ENCODE data around the gene CBLC. TPM values are rescaled to one million over a fixed set of nuclear protein-coding genes. Genes with fewer than 3 reads are reported as not detected.

The CBLC gene
- total RNA-seq, 6 donors from 2014 or later = 2.9 to 10.5 (median 4.5) TPM

DNA sequence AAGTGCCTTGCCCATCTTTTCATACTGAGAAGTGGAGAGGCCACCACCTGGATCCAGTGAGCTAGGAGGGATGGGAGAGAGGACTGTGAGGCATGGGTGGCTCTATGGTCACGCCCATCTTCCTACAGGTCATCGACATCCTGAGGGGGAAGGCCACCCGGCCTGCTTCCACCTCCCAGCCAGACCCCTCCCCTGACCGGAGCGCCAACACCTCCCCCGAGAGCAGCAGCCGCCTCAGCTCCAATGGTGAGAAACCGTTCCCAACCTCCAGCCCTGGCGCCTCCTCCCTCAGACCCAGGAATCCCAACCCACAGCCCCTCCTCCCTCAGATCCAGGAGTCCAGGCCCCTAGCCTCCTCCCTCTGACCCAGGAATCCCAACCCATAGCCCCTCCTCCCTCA lies 19.1 kb upstream of the CBLC start:
- no peak for TF ChIP-seq POLR2AphosphoS5 (IDR thresholded peaks at IDR 0.05)
- no peak for TF ChIP-seq EP300 (IDR thresholded peaks at IDR 0.05)
- TF ChIP-seq POLR2A (IDR thresholded peaks at IDR 0.05) = no peak
- TF ChIP-seq, protein P1, sequence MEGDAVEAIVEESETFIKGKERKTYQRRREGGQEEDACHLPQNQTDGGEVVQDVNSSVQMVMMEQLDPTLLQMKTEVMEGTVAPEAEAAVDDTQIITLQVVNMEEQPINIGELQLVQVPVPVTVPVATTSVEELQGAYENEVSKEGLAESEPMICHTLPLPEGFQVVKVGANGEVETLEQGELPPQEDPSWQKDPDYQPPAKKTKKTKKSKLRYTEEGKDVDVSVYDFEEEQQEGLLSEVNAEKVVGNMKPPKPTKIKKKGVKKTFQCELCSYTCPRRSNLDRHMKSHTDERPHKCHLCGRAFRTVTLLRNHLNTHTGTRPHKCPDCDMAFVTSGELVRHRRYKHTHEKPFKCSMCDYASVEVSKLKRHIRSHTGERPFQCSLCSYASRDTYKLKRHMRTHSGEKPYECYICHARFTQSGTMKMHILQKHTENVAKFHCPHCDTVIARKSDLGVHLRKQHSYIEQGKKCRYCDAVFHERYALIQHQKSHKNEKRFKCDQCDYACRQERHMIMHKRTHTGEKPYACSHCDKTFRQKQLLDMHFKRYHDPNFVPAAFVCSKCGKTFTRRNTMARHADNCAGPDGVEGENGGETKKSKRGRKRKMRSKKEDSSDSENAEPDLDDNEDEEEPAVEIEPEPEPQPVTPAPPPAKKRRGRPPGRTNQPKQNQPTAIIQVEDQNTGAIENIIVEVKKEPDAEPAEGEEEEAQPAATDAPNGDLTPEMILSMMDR (IDR thresholded peaks at IDR 0.05) = no peak
- Histone ChIP-seq H3K36me3 (peaks cover 15 to 66% (median 44%) of the 10 kb centered on the region in 4 donors), H3K27me3 (no peaks in the 10 kb centered on the region), H3K27ac (peak overlapping the region; percentile 95 to 98 (median 96)), H3K4me3 (peak overlapping the region in 2 of 4 donors; percentile 38 to 46), H3K9me3 (no peaks in the 10 kb centered on the region), H3K4me1 (peaks cover 46 to 52% (median 48%) of the 10 kb centered on the region in 4 donors)
- ATAC-seq (ENCODE audit: low FRiP score in 2 of 2) (no peak), DNase-seq (peak in 1 of 2 donors; percentile 54)
- WGBS, 2 donors = 77 to 91% methylated on average over 6 to 9 of the region's 9 CpGs

DNA sequence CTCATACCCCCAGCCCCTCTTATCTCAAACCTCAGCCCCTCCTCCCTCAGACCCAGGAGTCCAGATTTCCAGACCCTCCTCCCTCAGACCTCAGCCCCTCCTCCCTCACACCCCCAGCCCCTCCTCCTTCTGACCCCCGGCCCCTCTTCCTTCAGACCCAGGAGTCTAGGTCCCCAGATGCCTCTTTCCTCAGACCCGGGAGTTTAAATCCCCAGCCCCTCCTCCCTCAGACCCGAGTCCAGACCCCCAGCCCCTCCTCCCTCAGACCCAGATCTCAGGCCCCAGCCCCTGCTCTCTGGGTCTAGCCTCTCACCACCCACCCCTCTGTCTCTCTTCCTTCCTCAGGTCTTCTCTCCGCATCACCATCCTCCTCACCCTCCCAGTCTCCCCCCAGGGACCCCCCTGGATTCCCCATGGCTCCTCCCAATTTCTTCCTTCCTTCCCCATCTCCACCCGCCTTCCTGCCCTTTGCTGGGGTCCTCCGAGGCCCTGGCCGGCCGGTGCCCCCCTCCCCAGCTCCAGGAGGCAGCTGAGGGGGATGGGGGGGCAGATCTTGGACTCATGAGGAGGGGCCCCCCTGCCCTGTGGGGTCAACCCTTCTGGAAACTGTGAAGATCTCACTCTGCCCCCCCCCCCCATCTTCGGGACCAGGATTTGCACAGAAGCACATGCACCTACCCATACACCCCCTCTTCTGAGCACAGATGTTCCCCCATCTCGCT lies 18.4 kb upstream of the CBLC start:
- no peak for ATAC-seq (ENCODE audit: low FRiP score in 2 of 2)
- Histone ChIP-seq H3K9me3 (no peaks in the 10 kb centered on the region), H3K4me1 (peaks cover 44 to 54% (median 49%) of the 10 kb centered on the region in 4 donors), H3K27ac (peak overlapping the region; percentile 28 to 98 (median 96)), H3K4me3 (no peak overlapping the region), H3K36me3 (peaks cover 15 to 66% (median 44%) of the 10 kb centered on the region in 4 donors), H3K27me3 (no peaks in the 10 kb centered on the region)
- DNase-seq = peak in 1 of 2 donors; percentile 62
- TF ChIP-seq POLR2A (IDR thresholded peaks at IDR 0.05) (no peak), EP300 (IDR thresholded peaks at IDR 0.05) (no peak)
- WGBS, 2 donors = 68 to 76% methylated on average over 4 to 9 of the region's 10 CpGs

GRCh38 chr19:44762038-44762437 lies 15.7 kb upstream of the CBLC start:
- Histone ChIP-seq H3K27me3 (no peaks in the 10 kb centered on the region), H3K4me3 (no peak overlapping the region), H3K9me3 (no peaks in the 10 kb centered on the region), H3K4me1 (peaks cover 17 to 34% (median 25%) of the 10 kb centered on the region in 4 donors), H3K36me3 (peaks cover 12 to 50% (median 38%) of the 10 kb centered on the region in 4 donors), H3K27ac (no peak overlapping the region)
- no peak for ATAC-seq (ENCODE audit: low FRiP score in 2 of 2)
- DNase-seq = no peak
- TF ChIP-seq, protein P1 (IDR thresholded peaks at IDR 0.05) = no peak
- TF ChIP-seq POLR2A (IDR thresholded peaks at IDR 0.05) = no peak
- no peak for TF ChIP-seq EP300 (IDR thresholded peaks at IDR 0.05)
- no peak for TF ChIP-seq POLR2AphosphoS5 (IDR thresholded peaks at IDR 0.05)
- WGBS, 2 donors = 85 to 94% methylated on average over 7 to 8 of the region's 8 CpGs

GRCh38 chr19:44765033-44765948 lies 12.4 kb upstream of the CBLC start:
- Histone ChIP-seq H3K27ac (peak overlapping the region in 3 of 4 donors; percentile 40 to 69 (median 60)), H3K4me1 (peaks cover 0 to 17% (median 8%) of the 10 kb centered on the region in 4 donors), H3K4me3 (no peak overlapping the region), H3K36me3 (peaks cover 0 to 17% (median 7%) of the 10 kb centered on the region in 4 donors), H3K9me3 (no peaks in the 10 kb centered on the region), H3K27me3 (no peaks in the 10 kb centered on the region)
- peak in 1 of 2 donors; percentile 28 for ATAC-seq (ENCODE audit: low FRiP score in 2 of 2)
- DNase-seq = peak in 1 of 2 donors; percentile 82
- 77 to 80% methylated on average over 17 to 22 of the region's 22 CpGs for WGBS, 2 donors
- TF ChIP-seq EP300 (IDR thresholded peaks at IDR 0.05) (no peak), POLR2A (IDR thresholded peaks at IDR 0.05) (no peak), POLR2AphosphoS5 (IDR thresholded peaks at IDR 0.05) (peak in 1 of 2 donors; percentile 66)
- TF ChIP-seq, protein P1 (IDR thresholded peaks at IDR 0.05) = no peak

GRCh38 chr19:44765949-44766335 lies 11.7 kb upstream of the CBLC start:
- ATAC-seq (ENCODE audit: low FRiP score in 2 of 2) = no peak
- H3K4me1 ChIP-seq = peaks cover 0 to 23% (median 11%) of the 10 kb centered on the region in 4 donors
- H3K27me3 ChIP-seq = no peaks in the 10 kb centered on the region
- 84 to 91% methylated on average over 3 of the region's 3 CpGs for WGBS, 2 donors
- no peak overlapping the region for H3K4me3 ChIP-seq
- peak overlapping the region; percentile 12 to 69 (median 50) for H3K27ac ChIP-seq
- no peak for DNase-seq
- TF ChIP-seq POLR2AphosphoS5 (IDR thresholded peaks at IDR 0.05) (no peak), EP300 (IDR thresholded peaks at IDR 0.05) (no peak), POLR2A (IDR thresholded peaks at IDR 0.05) (no peak)
- TF ChIP-seq, protein P1 (IDR thresholded peaks at IDR 0.05) = no peak
- no peaks in the 10 kb centered on the region for H3K9me3 ChIP-seq
- peaks cover 0 to 11% (median under 1%) of the 10 kb centered on the region in 4 donors for H3K36me3 ChIP-seq

Measured in upper lobe of left lung (tissue), 6 donors.